Bronchial epithelial cell (primary cell): ENCODE data around the gene PCGF3. TPM values are rescaled to one million over a fixed set of nuclear protein-coding genes. Genes with fewer than 3 reads are reported as not detected.

Experiments used
- DNase-seq: peaks from one replicate; pipeline ENCODE4 v3.0.0-alpha.2; 2010; ENCODE audit warnings: low read depth
- FAIRE-seq: peaks from 2 replicates; lab custom pipeline; 2011; peaks lifted over from hg19 to GRCh38; lab: Jason Lieb, UNC
- H3K27me3 ChIP-seq: 2 replicates; pipeline ENCODE4 v1.5.1; 2011; ENCODE audit warnings: low read length; ENCODE audit not compliant: control insufficient read depth, insufficient read depth
- H3K36me3 ChIP-seq: 2 replicates; pipeline ENCODE4 v1.5.1; 2011; ENCODE audit warnings: low read length; ENCODE audit not compliant: control insufficient read depth, insufficient read depth
- H3K4me3 ChIP-seq: 2 replicates; pipeline ENCODE4 v1.5.1; 2011; ENCODE audit warnings: mild to moderate bottlenecking, low read depth, low read length, control low read depth
- total RNA-seq: library from RNA; depleted of rRNA; stranded (reverse); fragments of >200 nt; gene quantifications from 2 replicates; pipeline ENCODE4 v1.2.1, GENCODE V29; 2014
- TF ChIP-seq, protein P1 (sequence below): IDR thresholded peaks from 2 replicates; pipeline ENCODE4 v1.5.1; 2011; ENCODE audit warnings: mild to moderate bottlenecking, moderate library complexity, low read length, control low read depth, inconsistent platforms; ENCODE audit not compliant: insufficient read depth, severe bottlenecking

PCGF3 gene
- total RNA-seq, 1 donor from 2014 or later = 30.5 TPM

DNA sequence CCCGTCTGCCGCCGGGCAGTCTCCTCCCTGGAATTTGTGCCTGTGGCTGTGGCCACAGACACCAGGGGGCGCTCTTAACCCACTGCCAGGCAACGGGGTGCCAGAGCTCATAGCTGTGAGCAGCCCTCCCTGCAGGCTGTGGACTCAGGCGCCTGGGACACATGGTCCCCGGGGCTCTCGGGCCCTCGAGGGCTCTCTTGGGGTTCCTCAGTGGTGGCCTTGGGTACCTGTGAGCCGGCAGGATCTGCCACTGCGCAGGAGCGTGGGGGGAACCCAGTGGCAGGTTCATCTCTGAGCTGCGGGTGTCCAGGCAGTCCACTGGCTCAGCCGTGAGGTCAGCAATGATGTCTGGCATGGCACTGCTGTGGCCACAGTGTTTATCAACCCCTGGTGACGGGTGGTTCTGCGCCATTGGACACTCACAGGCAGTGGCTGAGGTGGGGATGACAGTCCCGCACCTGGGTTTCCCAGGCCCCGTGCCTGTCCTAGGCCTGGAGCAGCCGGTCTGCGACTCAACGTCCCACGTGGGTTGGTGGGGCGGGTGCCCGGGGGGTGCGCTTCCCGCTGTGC lies 37.2 kb downstream of the PCGF3 start:
- TF ChIP-seq, protein P1, sequence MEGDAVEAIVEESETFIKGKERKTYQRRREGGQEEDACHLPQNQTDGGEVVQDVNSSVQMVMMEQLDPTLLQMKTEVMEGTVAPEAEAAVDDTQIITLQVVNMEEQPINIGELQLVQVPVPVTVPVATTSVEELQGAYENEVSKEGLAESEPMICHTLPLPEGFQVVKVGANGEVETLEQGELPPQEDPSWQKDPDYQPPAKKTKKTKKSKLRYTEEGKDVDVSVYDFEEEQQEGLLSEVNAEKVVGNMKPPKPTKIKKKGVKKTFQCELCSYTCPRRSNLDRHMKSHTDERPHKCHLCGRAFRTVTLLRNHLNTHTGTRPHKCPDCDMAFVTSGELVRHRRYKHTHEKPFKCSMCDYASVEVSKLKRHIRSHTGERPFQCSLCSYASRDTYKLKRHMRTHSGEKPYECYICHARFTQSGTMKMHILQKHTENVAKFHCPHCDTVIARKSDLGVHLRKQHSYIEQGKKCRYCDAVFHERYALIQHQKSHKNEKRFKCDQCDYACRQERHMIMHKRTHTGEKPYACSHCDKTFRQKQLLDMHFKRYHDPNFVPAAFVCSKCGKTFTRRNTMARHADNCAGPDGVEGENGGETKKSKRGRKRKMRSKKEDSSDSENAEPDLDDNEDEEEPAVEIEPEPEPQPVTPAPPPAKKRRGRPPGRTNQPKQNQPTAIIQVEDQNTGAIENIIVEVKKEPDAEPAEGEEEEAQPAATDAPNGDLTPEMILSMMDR = peak; percentile 92
- DNase-seq = no peak

DNA sequence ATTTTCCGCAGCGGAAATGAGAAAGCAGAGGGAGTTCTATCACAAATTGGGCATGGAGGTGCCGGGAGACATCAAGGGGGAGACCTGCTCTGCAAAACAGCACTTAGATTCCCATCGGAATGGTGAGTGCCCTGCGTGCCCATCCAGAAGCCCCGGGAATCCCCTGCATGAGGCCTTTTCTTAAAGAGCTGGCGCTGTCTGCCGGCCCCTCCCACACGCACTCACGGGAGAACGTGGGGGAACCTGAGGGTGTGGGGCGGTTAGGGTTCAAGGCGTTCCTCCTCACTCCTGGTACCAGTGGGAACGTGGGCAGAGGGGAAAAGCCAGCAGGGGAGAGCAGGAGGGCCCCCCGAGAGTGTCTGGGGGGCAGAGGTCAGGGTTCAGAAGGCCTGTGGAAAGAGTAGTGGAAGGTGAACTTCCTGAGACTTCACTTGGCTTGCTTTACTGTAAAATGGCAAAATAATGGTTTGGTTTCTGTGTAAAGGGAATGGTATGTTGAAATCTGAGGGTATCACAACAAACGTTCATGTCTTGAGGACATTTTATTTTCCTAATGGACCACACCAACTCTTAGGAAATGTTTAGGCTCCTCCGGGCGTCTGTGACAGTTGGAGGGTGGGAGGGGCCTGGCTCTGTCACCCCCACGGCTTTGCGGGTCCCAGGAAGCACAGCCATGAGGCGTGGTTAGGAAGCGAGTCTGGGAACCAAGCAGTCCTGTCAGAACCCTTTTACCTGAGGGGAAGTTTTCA lies 38.0 kb downstream of the PCGF3 start:
- no peak overlapping the region for H3K4me3 ChIP-seq
- no peaks in the 10 kb centered on the region for H3K27me3 ChIP-seq
- DNase-seq (no peak), FAIRE-seq (no peak)
- TF ChIP-seq, protein P1 = no peak
- peaks cover 5% of the 10 kb centered on the region for H3K36me3 ChIP-seq

More for the DNA sequence above, 37.2 kb downstream of the PCGF3 start:
- Histone ChIP-seq H3K27me3 (no peaks in the 10 kb centered on the region), H3K36me3 (peaks cover 2% of the 10 kb centered on the region), H3K4me3 (no peak overlapping the region)
- FAIRE-seq = no peak

DNA sequence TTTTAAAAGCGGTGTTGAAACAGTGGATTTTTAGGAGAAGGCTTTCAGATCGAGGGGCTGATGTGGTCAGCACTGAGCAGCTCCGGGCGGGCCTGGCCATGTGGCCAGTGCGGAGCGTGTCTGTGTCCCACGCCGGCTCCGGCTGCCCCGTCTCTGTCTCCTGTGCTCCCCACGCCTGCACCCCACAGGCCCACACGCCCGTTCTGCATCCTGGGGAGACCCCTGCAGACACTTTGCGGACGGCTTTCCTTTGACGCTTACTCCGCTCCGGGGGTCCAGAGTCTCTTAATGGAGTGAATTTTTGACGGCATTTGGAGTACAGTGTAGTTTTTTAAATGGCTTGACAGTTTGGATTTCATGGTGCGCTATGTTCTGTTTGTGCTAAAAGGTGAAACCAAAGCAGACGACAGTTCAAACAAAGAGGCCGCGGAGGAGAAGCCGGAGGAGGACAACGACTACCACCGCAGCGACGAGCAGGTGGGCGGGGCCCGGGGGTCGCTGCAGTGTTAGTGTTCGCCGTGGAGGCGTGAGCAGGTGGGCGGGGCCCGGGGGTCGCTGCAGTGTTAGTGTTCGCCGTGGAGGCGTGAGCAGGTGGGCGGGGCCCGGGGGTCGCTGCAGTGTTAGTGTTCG lies 38.7 kb downstream of the PCGF3 start:
- FAIRE-seq (no peak), DNase-seq (no peak)
- Histone ChIP-seq H3K27me3 (no peaks in the 10 kb centered on the region), H3K36me3 (peaks cover 6% of the 10 kb centered on the region), H3K4me3 (no peak overlapping the region)
- TF ChIP-seq, protein P1 = no peak

DNA sequence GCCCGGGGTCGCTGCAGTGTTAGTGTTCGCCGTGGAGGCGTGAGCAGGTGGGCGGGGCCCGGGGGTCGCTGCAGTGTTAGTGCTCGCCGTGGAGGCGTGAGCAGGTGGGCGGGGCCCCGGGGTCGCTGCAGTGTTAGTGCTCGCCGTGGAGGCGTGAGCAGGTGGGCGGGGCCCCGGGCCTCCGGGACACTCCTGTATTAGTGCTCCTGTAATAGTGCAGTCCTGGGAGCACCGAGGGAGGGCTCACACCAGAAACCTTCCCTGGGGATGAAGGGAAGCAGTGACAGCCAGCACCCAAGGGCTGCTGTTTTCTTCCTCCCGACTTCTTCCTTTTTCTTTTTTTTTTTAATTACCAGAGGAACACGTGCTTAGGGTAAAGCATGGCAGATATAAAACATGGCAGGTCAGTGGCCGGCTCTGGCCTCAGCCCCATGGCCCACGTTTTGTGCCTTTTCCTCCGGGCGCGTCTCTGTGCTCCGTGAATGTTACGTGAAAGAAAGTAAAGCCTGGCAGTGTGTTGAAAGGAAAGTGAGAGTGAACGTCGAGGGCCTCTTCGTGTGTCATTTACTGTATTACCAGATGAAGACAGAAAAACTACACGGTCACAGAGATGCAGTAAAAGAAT lies 42.0 kb downstream of the PCGF3 start:
- FAIRE-seq = no peak

DNA sequence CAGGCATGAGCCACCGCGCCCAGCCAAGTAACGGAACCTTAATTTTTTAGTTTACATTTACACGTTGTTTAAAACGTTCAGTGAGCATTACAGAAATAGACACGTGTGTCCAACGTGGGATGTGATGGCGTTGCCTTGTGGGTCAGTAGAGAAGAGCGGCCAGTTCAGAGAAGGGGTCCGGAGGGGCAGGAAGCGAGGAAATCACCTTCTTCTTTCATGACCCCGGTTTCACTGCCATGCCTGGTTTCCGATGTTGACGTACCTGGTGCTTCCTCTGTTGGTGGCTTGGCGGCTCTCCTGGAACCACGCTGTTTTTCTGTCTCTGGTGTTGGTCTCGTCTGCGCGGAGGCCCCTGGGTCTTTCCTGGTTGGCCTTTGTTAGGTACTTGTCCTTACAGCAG lies 42.8 kb downstream of the PCGF3 start:
- H3K4me3 ChIP-seq = no peak overlapping the region
- DNase-seq = no peak
- FAIRE-seq = no peak
- TF ChIP-seq, protein P1 = no peak
- no peaks in the 10 kb centered on the region for H3K27me3 ChIP-seq
- peaks cover 16% of the 10 kb centered on the region for H3K36me3 ChIP-seq

More for the DNA sequence above, 42.0 kb downstream of the PCGF3 start:
- Histone ChIP-seq H3K4me3 (no peak overlapping the region), H3K27me3 (no peaks in the 10 kb centered on the region), H3K36me3 (peaks cover 11% of the 10 kb centered on the region)
- no peak for DNase-seq
- TF ChIP-seq, protein P1 = no peak
